IMR-90 (cell line): Measurements from ENCODE around the gene EPN2. TPM values are rescaled to one million over a fixed set of nuclear protein-coding genes. Genes with fewer than 3 reads are reported as not detected.

Experiments
- ATAC-seq: fragments of 200-7000 bp; cut with Tn5 transposase; 2 replicates; pipeline ENCODE4 v1.9.1; 2020; ENCODE audit warnings: low read depth, mild to moderate bottlenecking, moderate library complexity
- BruUV-seq: library from RNA; stranded (reverse); fragments of 400-500 nt; replicated peaks from 2 replicates; lab custom pipeline; 2021; lab: Mats Ljungman, UMichigan
- CTCF ChIA-PET: fragments of 300-600 bp; formaldehyde crosslinking; extraction: SDS; loops from one replicate; lab custom pipeline; 2021; ENCODE audit warnings: antibody characterized with exemption; lab: Yijun Ruan, JAX
- POLR2A ChIA-PET: fragments of 300-600 bp; sonication (Branson Sonifier 250); formaldehyde crosslinking; loops from one replicate; lab custom pipeline; 2022; ENCODE audit warnings: antibody characterized with exemption; ENCODE audit not compliant: unreplicated experiment; lab: Charles Lee
- DNase-seq: peaks from one replicate; pipeline ENCODE4 v3.0.0; 2013
- H2AFZ ChIP-seq: replicated peaks from 2 replicates; pipeline ENCODE3; 2013; ENCODE audit warnings: low read length, mild to moderate bottlenecking; ENCODE audit not compliant: poor library complexity
- H2AK5ac ChIP-seq: 2 replicates; pipeline ENCODE4 v1.6.1; 2013; ENCODE audit warnings: low read depth, low read length, inconsistent platforms
- H2AK9ac ChIP-seq: replicated peaks from 2 replicates; pipeline ENCODE3; 2013; ENCODE audit warnings: mild to moderate bottlenecking, low read depth, low read length, moderate library complexity; ENCODE audit not compliant: poor library complexity
- H2BK120ac ChIP-seq: 2 replicates; pipeline ENCODE4 v1.6.1; 2013; ENCODE audit warnings: low read depth, low read length, inconsistent platforms
- H2BK15ac ChIP-seq: 3 replicates; pipeline ENCODE4 v1.6.1; 2013; ENCODE audit warnings: low read depth, low read length, inconsistent platforms
- H2BK20ac ChIP-seq: 2 replicates; pipeline ENCODE4 v1.6.1; 2013; ENCODE audit warnings: low read depth, mild to moderate bottlenecking, inconsistent platforms, low read length, moderate library complexity
- H2BK5ac ChIP-seq: 2 replicates; pipeline ENCODE4 v1.6.1; 2013; ENCODE audit warnings: mild to moderate bottlenecking, low read depth, low read length, inconsistent platforms; ENCODE audit not compliant: poor library complexity, severe bottlenecking
- H3K14ac ChIP-seq: replicated peaks from 2 replicates; pipeline ENCODE4 v1.6.1; 2013; ENCODE audit warnings: low read depth, low read length, inconsistent platforms
- H3K18ac ChIP-seq: 2 replicates; pipeline ENCODE4 v1.6.1; 2013; ENCODE audit warnings: low read depth, low read length, control low read depth
- H3K23ac ChIP-seq: 2 replicates; pipeline ENCODE4 v1.6.1; 2013; ENCODE audit warnings: low read depth, low read length, inconsistent platforms
- H3K27ac ChIP-seq: 2 replicates; pipeline ENCODE4 v1.5.1; 2013; ENCODE audit warnings: mild to moderate bottlenecking, control low read depth, low read length; ENCODE audit not compliant: insufficient read depth
- H3K27me3 ChIP-seq: 2 replicates; pipeline ENCODE4 v1.6.1; 2013; ENCODE audit warnings: low read length; ENCODE audit not compliant: control insufficient read depth, insufficient read depth
- H3K36me3 ChIP-seq: 2 replicates; pipeline ENCODE4 v1.6.1; 2013; ENCODE audit warnings: low read length, mixed read lengths; ENCODE audit not compliant: control insufficient read depth, insufficient read depth
- H3K4ac ChIP-seq: 2 replicates; pipeline ENCODE4 v1.6.1; 2013; ENCODE audit warnings: low read depth, low read length, inconsistent platforms
- H3K4me1 ChIP-seq: 2 replicates; pipeline ENCODE4 v1.6.1; 2013; ENCODE audit warnings: low read length, mixed read lengths; ENCODE audit not compliant: control insufficient read depth, insufficient read depth
- H3K4me2 ChIP-seq: 2 replicates; pipeline ENCODE4 v1.6.1; 2013; ENCODE audit warnings: low read depth, mild to moderate bottlenecking, control low read depth, low read length, moderate library complexity
- H3K4me3 ChIP-seq: 2 replicates; pipeline ENCODE4 v1.5.1; 2013; ENCODE audit warnings: low read depth, mild to moderate bottlenecking, control low read depth, low read length, moderate library complexity; ENCODE audit not compliant: insufficient read depth
- H3K56ac ChIP-seq: 2 replicates; pipeline ENCODE4 v1.6.1; 2013; ENCODE audit warnings: low read length, inconsistent platforms; ENCODE audit not compliant: insufficient read depth; ENCODE audit errors: extremely low read depth
- H3K79me1 ChIP-seq, 2 experiments: 2 replicates each; pipeline ENCODE4 v1.6.1; 2013; ENCODE audit warnings: low read length in 2 of 2, inconsistent platforms in 1 of 2, low read depth in 1 of 2
- H3K9ac ChIP-seq: 2 replicates; pipeline ENCODE4 v1.6.1; 2013; ENCODE audit warnings: low read depth, low read length, control low read depth
- H3K9me1 ChIP-seq: 2 replicates; pipeline ENCODE4 v1.6.1; 2013; ENCODE audit warnings: low read length, inconsistent platforms; ENCODE audit not compliant: insufficient read depth
- H3K9me3 ChIP-seq: 2 replicates; pipeline ENCODE4 v1.6.1; 2013; ENCODE audit warnings: low read length; ENCODE audit not compliant: control insufficient read depth, insufficient read depth
- H4K20me1 ChIP-seq: 2 replicates; pipeline ENCODE4 v1.6.1; 2013; ENCODE audit warnings: low read length, inconsistent platforms; ENCODE audit not compliant: insufficient read depth
- H4K5ac ChIP-seq: 2 replicates; pipeline ENCODE4 v1.6.1; 2013; ENCODE audit warnings: mild to moderate bottlenecking, low read depth, low read length, control low read depth
- H4K8ac ChIP-seq, 2 experiments: 2 replicates each; pipeline ENCODE4 v1.6.1; 2013; ENCODE audit warnings: low read depth in 2 of 2, low read length in 2 of 2, control low read depth in 1 of 2, inconsistent platforms in 1 of 2
- H4K91ac ChIP-seq: 2 replicates; pipeline ENCODE4 v1.6.1; 2013; ENCODE audit warnings: low read depth, low read length, inconsistent platforms; ENCODE audit not compliant: insufficient read depth
- CHD1 ChIP-seq: IDR thresholded peaks from 2 replicates; pipeline ENCODE4 v1.6.1; 2012; ENCODE audit warnings: low read depth, low read length, improper control_type of control experiment
- ELK1 ChIP-seq: fragments of 150-350 bp; IDR thresholded peaks from 2 replicates; pipeline ENCODE4 v1.6.1; 2016; ENCODE audit warnings: low read depth, mild to moderate bottlenecking, low read length, moderate library complexity, borderline replicate concordance
- MAFK ChIP-seq: IDR thresholded peaks from 2 replicates; pipeline ENCODE4 v1.6.1; 2012; ENCODE audit warnings: low read depth, low read length, improper control_type of control experiment
- MXI1 ChIP-seq: IDR thresholded peaks from 2 replicates; pipeline ENCODE4 v1.6.1; 2012; ENCODE audit warnings: low read depth, mild to moderate bottlenecking, low read length, moderate library complexity, borderline replicate concordance
- POLR2A ChIP-seq: IDR thresholded peaks from 2 replicates; pipeline ENCODE4 v1.6.1; 2012; ENCODE audit warnings: mild to moderate bottlenecking, low read depth, low read length
- RCOR1 ChIP-seq: IDR thresholded peaks from 2 replicates; pipeline ENCODE4 v1.6.1; 2012; ENCODE audit warnings: mild to moderate bottlenecking, low read length, improper control_type of control experiment; ENCODE audit not compliant: insufficient replicate concordance
- USF2 ChIP-seq: fragments of 150-350 bp; IDR thresholded peaks from 2 replicates; pipeline ENCODE4 v1.6.1; 2017; ENCODE audit warnings: mild to moderate bottlenecking, antibody characterized with exemption, low read length, low read depth
- WGBS, 2 experiments: methylation state at CpG; one replicate each; pipeline versions ENCODE4 v1.1.5 to v1.1.7; 2013; ENCODE audit warnings: missing lambda C conversion rate in 2 of 2; ENCODE audit not compliant: insufficient read length in 1 of 2; ENCODE audit errors: extremely low coverage in 2 of 2; 5-methylcytosine and 5-hydroxymethylcytosine counted together
- dilution Hi-C: fragments of 300-500 bp; cut with HindIII; formaldehyde crosslinking; loops from one replicate; pipeline ENCODE4 v1.14.3; 2018; ENCODE audit warnings: low sequenced_read_pairs; ENCODE audit not compliant: unreplicated experiment
- in situ Hi-C: fragments of 300-500 bp; cut with MboI; formaldehyde crosslinking; loops from 3 replicates; pipeline ENCODE4 v1.14.3; 2019; ENCODE audit warnings: low sequenced_read_pairs, inconsistent platforms, mixed read lengths
- intact Hi-C: fragments of 100-400 bp; cut with micrococcal nuclease; formaldehyde crosslinking; loops from 2 replicates; pipeline ENCODE4 v1.10.0; 2022
- polyA plus RNA-seq, 3 experiments: library from polyadenylated mRNA; depleted of rRNA; stranded (reverse); fragments of >200 nt; gene quantifications; 2 replicates each; pipeline ENCODE4 v1.2.3, GENCODE V29; 2012; ENCODE audit warnings: low replicate concordance in 1 of 3
- total RNA-seq: library from RNA; depleted of rRNA; stranded (reverse); fragments of >200 nt; gene quantifications from 2 replicates; pipeline ENCODE4 v1.2.3, GENCODE V29; 2012
- TF ChIP-seq, protein P1 (sequence below): conservative IDR thresholded peaks from 2 replicates; pipeline ENCODE4 v1.5.1; 2012; ENCODE audit warnings: mild to moderate bottlenecking, low read depth, low read length, improper control_type of control experiment

Gene EPN2
- total and polyA plus RNA-seq, 2 of the 4 experiments (the other 2 are of a cell fraction), result 14.9 to 25.3 TPM

DNA sequence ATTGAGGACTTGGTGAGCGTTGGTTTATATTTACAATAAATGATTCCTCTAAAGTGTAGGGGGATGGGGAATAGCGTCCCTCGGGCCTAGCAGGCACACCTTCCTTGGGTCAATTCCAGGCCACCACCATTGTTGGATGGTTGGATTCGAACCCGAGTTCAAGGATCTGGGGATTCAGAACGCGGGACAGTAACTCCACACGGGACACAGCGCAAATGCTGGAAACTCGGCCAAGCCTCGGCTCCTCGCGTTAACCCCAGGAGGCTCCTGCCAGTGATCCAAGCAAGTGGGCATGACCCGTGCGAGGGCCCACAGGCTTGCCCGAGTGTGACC is 124.7 kb downstream of the EPN2 start:
- DNase-seq (no peak), ATAC-seq (no peak)
- Histone ChIP-seq H3K79me1 (peaks cover 4 to 11% of the 10 kb centered on the region in 2 experiments; a peak in 3 of 4 replicates), H4K8ac (peak overlapping the region; percentile 88 to 91), H2BK15ac (peak overlapping the region; percentile 35; the same call in 2 of the 3 replicates), H3K4ac (peak overlapping the region; percentile 93), H3K18ac (peak overlapping the region; percentile 13; the same call in 1 of the 2 replicates), H3K4me3 (peak overlapping the region; percentile 77), H3K36me3 (peaks cover 4% of the 10 kb centered on the region; the same call in 1 of the 2 replicates), H2BK120ac (peak overlapping the region; percentile 44), H3K27ac (peak overlapping the region; percentile 36), H3K9me3 (no peaks in the 10 kb centered on the region), H3K23ac (peak overlapping the region; percentile 92), H2AFZ (peak overlapping the region; percentile 99), H3K14ac (peak overlapping the region; percentile 94), H3K9ac (peak overlapping the region; percentile 68), H2BK5ac (peak overlapping the region; percentile 34), H3K56ac (no peak overlapping the region), H4K91ac (peak overlapping the region; percentile 53), H4K20me1 (no peaks in the 10 kb centered on the region), H2AK5ac (peak overlapping the region; percentile 93), H2BK20ac (peak overlapping the region; percentile 6; the same call in 1 of the 2 replicates), H3K27me3 (no peaks in the 10 kb centered on the region), H2AK9ac (peak overlapping the region; percentile 92), H3K4me2 (peak overlapping the region; percentile 85), H3K9me1 (peaks cover 9% of the 10 kb centered on the region), H4K5ac (peak overlapping the region; percentile 50), H3K4me1 (peaks cover 10% of the 10 kb centered on the region)
- TF ChIP-seq RCOR1 (no peak), MAFK (no peak), USF2 (no peak), MXI1 (no peak), ELK1 (no peak), POLR2A (no peak), CHD1 (no peak)
- TF ChIP-seq, protein P1, sequence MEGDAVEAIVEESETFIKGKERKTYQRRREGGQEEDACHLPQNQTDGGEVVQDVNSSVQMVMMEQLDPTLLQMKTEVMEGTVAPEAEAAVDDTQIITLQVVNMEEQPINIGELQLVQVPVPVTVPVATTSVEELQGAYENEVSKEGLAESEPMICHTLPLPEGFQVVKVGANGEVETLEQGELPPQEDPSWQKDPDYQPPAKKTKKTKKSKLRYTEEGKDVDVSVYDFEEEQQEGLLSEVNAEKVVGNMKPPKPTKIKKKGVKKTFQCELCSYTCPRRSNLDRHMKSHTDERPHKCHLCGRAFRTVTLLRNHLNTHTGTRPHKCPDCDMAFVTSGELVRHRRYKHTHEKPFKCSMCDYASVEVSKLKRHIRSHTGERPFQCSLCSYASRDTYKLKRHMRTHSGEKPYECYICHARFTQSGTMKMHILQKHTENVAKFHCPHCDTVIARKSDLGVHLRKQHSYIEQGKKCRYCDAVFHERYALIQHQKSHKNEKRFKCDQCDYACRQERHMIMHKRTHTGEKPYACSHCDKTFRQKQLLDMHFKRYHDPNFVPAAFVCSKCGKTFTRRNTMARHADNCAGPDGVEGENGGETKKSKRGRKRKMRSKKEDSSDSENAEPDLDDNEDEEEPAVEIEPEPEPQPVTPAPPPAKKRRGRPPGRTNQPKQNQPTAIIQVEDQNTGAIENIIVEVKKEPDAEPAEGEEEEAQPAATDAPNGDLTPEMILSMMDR, result no peak
- dilution Hi-C loops, result no loop called here
- intact Hi-C loops, result loop anchor here (1.0 to 5.0 kb wide), 5 partner anchors 25 to 400 kb away; partner anchors contain the start of genes ALDH3A2 and MFAP4
- BruUV-seq, result no TSS peak
- POLR2A ChIA-PET, result interaction anchor here (1.1 kb wide), 1 partner anchor 85 kb away, joined by 4 read pairs; no protein-coding TSS in a partner anchor
- in situ Hi-C loops, result loop anchor here (5.0 kb wide), 2 partner anchors 85 to 400 kb away; no protein-coding TSS in a partner anchor
- CTCF ChIA-PET, result interaction anchor here (1.8 to 2.2 kb wide), 3 partner anchors 48 to 392 kb away, joined by 6 to 44 read pairs (median 12); partner anchors contain the start of gene RNF112
- WGBS, 2 experiments, result 13% methylated on average over 13 of the region's 16 CpGs; no CpG with 5 or more reads in 1 of the 2 experiments
